ENCODE measurements around the gene TXNDC8. TPM values are rescaled to one million over a fixed set of nuclear protein-coding genes. Genes with fewer than 3 reads are reported as not detected.

TXNDC8 gene
- total RNA-seq, 1 experiment from 2014 or later = not detected

GRCh38 chr9:110336363-110336762, 1.3 kb downstream of the TXNDC8 start:
- H3K4me1 Mint-ChIP-seq (ENCODE audit: insufficient read depth, unreplicated experiment) = peaks cover 6% of the 10 kb centered on the region
- H3K9me3 Mint-ChIP-seq (ENCODE audit: unreplicated experiment) = no peaks in the 10 kb centered on the region
- no peaks in the 10 kb centered on the region for H3K27me3 Mint-ChIP-seq (ENCODE audit: insufficient read depth, unreplicated experiment)
- no peak for DNase-seq (ENCODE audit: unreplicated experiment)
- ChIA-PET CTCF (interaction anchor here (1.2 kb wide), 1 partner anchor 153 kb away, joined by 3 read pairs; no protein-coding TSS in a partner anchor), POLR2A (interaction anchor here (1.3 kb wide), 1 partner anchor 80 kb away, joined by 3 read pairs; the partner anchor contains the start of gene TXN)
- no peak overlapping the region for H3K4me3 Mint-ChIP-seq (ENCODE audit: unreplicated experiment)
- H3K36me3 Mint-ChIP-seq (ENCODE audit: insufficient read depth, unreplicated experiment) = peaks cover 3% of the 10 kb centered on the region
- TF ChIP-seq CTCF (IDR thresholded peaks at IDR 0.05; ENCODE audit: unreplicated experiment) = no peak
- intact Hi-C loops (cut with micrococcal nuclease) = no loop called here
- no peak overlapping the region for H3K27ac Mint-ChIP-seq (ENCODE audit: low read depth, unreplicated experiment)
- no TSS peak for BruUV-seq (replicated peaks)

- ChIA-PET CTCF (no interaction called here), POLR2A (interaction anchor here (1.1 kb wide), 1 partner anchor 77 kb away, joined by 3 read pairs; no protein-coding TSS in a partner anchor)
- intact Hi-C loops (cut with micrococcal nuclease) = no loop called here
- DNase-seq (ENCODE audit: unreplicated experiment) = no peak
- BruUV-seq (replicated peaks) = no TSS peak
- Mint-ChIP-seq H3K27me3 (ENCODE audit: insufficient read depth, unreplicated experiment) (no peaks in the 10 kb centered on the region), H3K36me3 (ENCODE audit: insufficient read depth, unreplicated experiment) (no peaks in the 10 kb centered on the region), H3K27ac (ENCODE audit: low read depth, unreplicated experiment) (no peak overlapping the region), H3K4me3 (ENCODE audit: unreplicated experiment) (no peak overlapping the region), H3K9me3 (ENCODE audit: unreplicated experiment) (no peaks in the 10 kb centered on the region), H3K4me1 (ENCODE audit: insufficient read depth, unreplicated experiment) (peaks cover 6% of the 10 kb centered on the region)
- TF ChIP-seq CTCF (IDR thresholded peaks at IDR 0.05; ENCODE audit: unreplicated experiment) = no peak
Observed at GRCh38 chr9:110334871-110335270, 2.8 kb downstream of the TXNDC8 start.

- DNase-seq (ENCODE audit: unreplicated experiment) = no peak
- BruUV-seq (replicated peaks) = no TSS peak
- Mint-ChIP-seq H3K9me3 (ENCODE audit: unreplicated experiment) (no peaks in the 10 kb centered on the region), H3K27ac (ENCODE audit: low read depth, unreplicated experiment) (no peak overlapping the region), H3K36me3 (ENCODE audit: insufficient read depth, unreplicated experiment) (no peaks in the 10 kb centered on the region), H3K4me1 (ENCODE audit: insufficient read depth, unreplicated experiment) (peaks cover 6% of the 10 kb centered on the region), H3K4me3 (ENCODE audit: unreplicated experiment) (no peak overlapping the region), H3K27me3 (ENCODE audit: insufficient read depth, unreplicated experiment) (no peaks in the 10 kb centered on the region)
- CTCF ChIA-PET = no interaction called here
- POLR2A ChIA-PET = interaction anchor here (0.9 kb wide), 1 partner anchor 78 kb away, joined by 3 read pairs; the partner anchor contains the start of gene TXN
- intact Hi-C loops (cut with micrococcal nuclease) = no loop called here
- TF ChIP-seq CTCF (IDR thresholded peaks at IDR 0.05; ENCODE audit: unreplicated experiment) = no peak
Observed at GRCh38 chr9:110334183-110334582, 3.5 kb downstream of the TXNDC8 start.

GRCh38 chr9:110332766-110333165, 4.9 kb downstream of the TXNDC8 start:
- H3K27me3 Mint-ChIP-seq (ENCODE audit: insufficient read depth, unreplicated experiment) = no peaks in the 10 kb centered on the region
- POLR2A ChIA-PET = interaction anchor here (0.6 kb wide), 1 partner anchor 226 kb away, joined by 3 read pairs; no protein-coding TSS in a partner anchor

More at GRCh38 chr9:110332766-110333165, 4.9 kb downstream of the TXNDC8 start:
- no peak overlapping the region for H3K4me3 Mint-ChIP-seq (ENCODE audit: unreplicated experiment)
- no peak for TF ChIP-seq CTCF (IDR thresholded peaks at IDR 0.05; ENCODE audit: unreplicated experiment)
- H3K27ac Mint-ChIP-seq (ENCODE audit: low read depth, unreplicated experiment) = no peak overlapping the region
- H3K9me3 Mint-ChIP-seq (ENCODE audit: unreplicated experiment) = no peaks in the 10 kb centered on the region
- DNase-seq (ENCODE audit: unreplicated experiment) = no peak
- H3K36me3 Mint-ChIP-seq (ENCODE audit: insufficient read depth, unreplicated experiment) = no peaks in the 10 kb centered on the region
- H3K4me1 Mint-ChIP-seq (ENCODE audit: insufficient read depth, unreplicated experiment) = peaks cover 8% of the 10 kb centered on the region
- intact Hi-C loops (cut with micrococcal nuclease) = no loop called here
- BruUV-seq (replicated peaks) = no TSS peak
- CTCF ChIA-PET = no interaction called here

All from MCF 10A (cell line).